HCT116 (cell line): ENCODE results near the gene GNRH2.

Source experiments
- CTCF ChIP-seq, 3 experiments: fragments of 200-600 bp in 1 of 3; sonication (generic) in 1 of 3; IDR thresholded peaks in 2 of 3; conservative IDR thresholded peaks in 1 of 3; 2 replicates each; pipeline ENCODE4 v1.5.1; 2012 to 2017; ENCODE audit warnings: low read depth in 2 of 3, low read length in 2 of 3, antibody characterized with exemption in 1 of 3, borderline replicate concordance in 1 of 3, control low read depth in 1 of 3, mild to moderate bottlenecking in 1 of 3, mixed read lengths in 1 of 3, mixed run types in 1 of 3, moderate library complexity in 1 of 3; ENCODE audit not compliant: insufficient read depth in 1 of 3
- EZH2 ChIP-seq: fragments of 200-600 bp; sonication (generic); IDR thresholded peaks from 2 replicates; pipeline ENCODE4 v1.6.1; 2017; ENCODE audit warnings: antibody characterized with exemption, mixed run types
- POLR2A ChIP-seq: IDR thresholded peaks from 2 replicates; pipeline ENCODE4 v1.7.0; 2011; ENCODE audit warnings: borderline replicate concordance; ENCODE audit not compliant: insufficient read depth, insufficient read length; ENCODE audit errors: extremely low read depth
- POLR2AphosphoS5 ChIP-seq: IDR thresholded peaks from 2 replicates; pipeline ENCODE4 v1.6.1; 2011; ENCODE audit warnings: mild to moderate bottlenecking, low read depth, low read length, moderate library complexity

GRCh38 chr20:3085571-3086072 is 42.2 kb downstream of the GNRH2 start:
- TF ChIP-seq CTCF (IDR thresholded peaks at IDR 0.05 in 2 of 3, conservative IDR thresholded peaks at IDR 0.05 in 1 of 3; ENCODE audit: borderline replicate concordance in 1 of 3, insufficient read depth in 1 of 3, low read depth in 2 of 3, low read length in 2 of 3) (no peak), EZH2 (no peak), POLR2A (no peak), POLR2AphosphoS5 (no peak)
